ENCODE results near the gene PIGB.
A peak's percentile ranks its signal among the peaks of the same experiment; 100 is the strongest.
"Not testable (repeated sequence)": the region's sequence is repeated elsewhere in the genome, so short reads cannot be mapped to it uniquely, and the experiment has no call there.

Gene PIGB

DNA sequence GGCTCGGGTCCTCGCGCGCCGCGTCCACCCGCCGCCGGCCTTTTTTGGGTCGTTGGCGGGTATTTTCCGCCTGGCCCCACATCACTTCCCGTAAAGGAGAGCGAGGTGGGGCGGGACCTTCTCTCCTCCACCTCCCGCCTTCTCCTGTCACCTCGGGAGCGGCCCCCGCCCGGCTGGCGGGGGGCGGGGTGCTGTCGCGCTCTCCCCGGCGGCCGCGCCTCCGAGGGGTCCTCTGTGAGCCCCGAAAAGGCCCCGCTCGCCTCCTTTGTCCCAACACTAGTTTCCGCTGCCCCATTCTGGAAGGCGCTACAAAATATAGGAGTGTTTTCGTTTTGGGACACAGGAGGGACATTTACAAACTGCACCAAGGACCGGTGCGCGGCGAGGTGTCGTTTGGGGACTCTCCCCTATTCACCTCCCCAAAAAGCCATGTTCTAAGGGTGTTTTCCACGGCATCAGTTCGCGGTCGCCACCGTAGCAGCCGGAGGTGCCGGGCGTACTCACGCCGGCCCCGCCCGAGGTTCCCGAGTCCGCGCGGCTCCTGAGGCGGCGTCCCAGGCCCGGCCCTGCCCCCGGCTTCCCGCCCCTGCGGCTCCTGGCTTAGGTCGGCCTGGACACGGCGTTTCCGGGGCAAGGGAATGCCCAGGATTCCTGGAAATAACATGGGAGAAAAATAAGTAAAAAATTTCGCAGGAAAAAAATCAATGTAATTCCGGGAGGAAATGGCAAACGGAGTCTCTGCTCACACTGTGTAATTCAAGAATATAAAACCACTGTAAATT, 29.1 kb upstream of the PIGB start, which contains the start of gene RAB27A:
TSS of gene RAB27A (minus strand) at position 68 of the 782 bp plus-strand sequence. CDS start 54,879 bp downstream, outside the sequence.
- Histone ChIP-seq H3K4me3 (ENCODE audit: low read depth, low read length) (peak within 1 kb of the TSS; percentile 85), H3K27me3 (replicated peaks) (no peaks in the 10 kb centered on the region), H3K36me3 (replicated peaks) (no peaks in the 10 kb centered on the region), H3K27ac (peak within 1 kb of the TSS; percentile 72)
- in situ Hi-C loops (cut with HindIII; ENCODE audit: low pct_ligation_motif_present, low sequenced_read_pairs) = no loop called here
- TF ChIP-seq CTCF (IDR thresholded peaks at IDR 0.05; ENCODE audit: low read depth, low read length, missing control alignments) = no peak
- DNase-seq = no peak

DNA sequence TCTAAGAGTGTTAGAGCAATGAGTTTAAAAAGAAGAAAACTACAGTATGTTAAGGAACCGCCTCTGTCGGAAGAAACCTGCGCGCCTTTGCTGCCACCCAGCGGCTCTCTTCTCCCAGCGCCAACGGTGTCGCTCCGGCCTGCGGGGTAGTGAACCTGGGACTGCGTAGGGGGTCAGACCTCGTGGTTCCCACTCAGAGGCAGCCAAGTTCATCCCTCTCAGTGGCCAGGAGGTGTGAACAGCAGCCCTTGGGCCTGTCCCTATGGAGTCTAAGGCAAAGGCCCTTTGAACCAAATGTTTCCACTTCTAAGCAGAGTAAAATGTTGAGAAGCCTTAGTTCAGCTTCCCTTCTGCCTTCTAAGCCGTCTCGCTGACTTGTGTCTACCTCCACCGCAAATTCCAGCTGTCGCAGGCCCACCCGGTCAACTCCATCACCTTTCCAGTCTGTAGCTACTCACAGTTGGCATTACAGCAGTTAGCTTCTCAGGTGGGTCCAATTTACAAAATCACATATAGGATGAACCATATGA, 28.4 kb upstream of the PIGB start:
- in situ Hi-C loops (cut with HindIII; ENCODE audit: low pct_ligation_motif_present, low sequenced_read_pairs) = no loop called here
- TF ChIP-seq CTCF (IDR thresholded peaks at IDR 0.05; ENCODE audit: low read depth, low read length, missing control alignments) = peak; percentile 95
- Histone ChIP-seq H3K27me3 (replicated peaks) (no peaks in the 10 kb centered on the region), H3K27ac (peak overlapping the region; percentile 72), H3K36me3 (replicated peaks) (no peaks in the 10 kb centered on the region), H3K4me3 (ENCODE audit: low read depth, low read length) (peak overlapping the region; percentile 85)
- DNase-seq = peak; percentile 84

GRCh38 chr15:55297315-55297714, 21.7 kb upstream of the PIGB start:
- Histone ChIP-seq H3K27ac (no peak overlapping the region), H3K27me3 (replicated peaks) (no peaks in the 10 kb centered on the region), H3K36me3 (replicated peaks) (no peaks in the 10 kb centered on the region), H3K4me3 (ENCODE audit: low read depth, low read length) (no peak overlapping the region)
- no peak for DNase-seq
- in situ Hi-C loops (cut with HindIII; ENCODE audit: low pct_ligation_motif_present, low sequenced_read_pairs) = no loop called here
- no peak for TF ChIP-seq CTCF (IDR thresholded peaks at IDR 0.05; ENCODE audit: low read depth, low read length, missing control alignments)

GRCh38 chr15:55302801-55303200, 16.2 kb upstream of the PIGB start:
- in situ Hi-C loops (cut with HindIII; ENCODE audit: low pct_ligation_motif_present, low sequenced_read_pairs); DNase-seq; H3K27ac ChIP-seq: not testable (repeated sequence)

DNA sequence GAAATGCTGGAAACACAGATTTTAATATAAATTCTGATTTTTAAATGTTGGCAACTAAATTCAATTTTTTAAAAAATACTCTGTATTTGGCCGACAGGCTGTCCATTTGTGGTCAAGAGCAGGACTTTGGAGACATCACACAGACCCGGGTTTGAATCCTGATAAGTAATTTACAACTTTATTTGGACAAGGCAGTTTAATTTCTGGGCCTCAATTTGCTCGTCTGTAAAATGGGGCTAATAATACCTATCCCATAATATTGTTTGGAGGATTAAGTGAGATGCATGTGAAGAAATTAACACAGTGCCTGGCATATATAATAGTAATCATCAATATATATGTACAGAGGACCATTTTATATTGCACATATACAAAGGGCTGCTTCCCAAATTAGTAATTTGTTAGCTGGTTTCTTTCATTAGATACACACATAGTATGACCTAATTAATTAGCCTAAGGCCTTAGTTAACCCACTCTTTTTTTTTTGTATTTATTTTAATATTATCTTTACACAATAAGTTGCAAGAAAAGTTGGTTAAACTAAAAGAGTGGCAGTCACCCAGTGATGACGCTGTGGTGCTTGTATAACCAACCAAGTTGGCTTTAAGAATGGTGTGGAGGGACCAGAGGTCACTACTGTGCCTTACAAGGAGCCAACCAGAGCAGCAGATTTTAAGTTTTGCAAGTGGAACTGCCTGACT, 665 bp downstream of the PIGB start:
- DNase-seq = no peak
- in situ Hi-C loops (cut with HindIII; ENCODE audit: low pct_ligation_motif_present, low sequenced_read_pairs) = no loop called here
- no peak for TF ChIP-seq CTCF (IDR thresholded peaks at IDR 0.05; ENCODE audit: low read depth, low read length, missing control alignments)

More at GRCh38 chr15:55302801-55303200, 16.2 kb upstream of the PIGB start:
- H3K4me3 ChIP-seq (ENCODE audit: low read depth, low read length); H3K27me3 ChIP-seq (replicated peaks); H3K36me3 ChIP-seq (replicated peaks): not testable (repeated sequence)

DNA sequence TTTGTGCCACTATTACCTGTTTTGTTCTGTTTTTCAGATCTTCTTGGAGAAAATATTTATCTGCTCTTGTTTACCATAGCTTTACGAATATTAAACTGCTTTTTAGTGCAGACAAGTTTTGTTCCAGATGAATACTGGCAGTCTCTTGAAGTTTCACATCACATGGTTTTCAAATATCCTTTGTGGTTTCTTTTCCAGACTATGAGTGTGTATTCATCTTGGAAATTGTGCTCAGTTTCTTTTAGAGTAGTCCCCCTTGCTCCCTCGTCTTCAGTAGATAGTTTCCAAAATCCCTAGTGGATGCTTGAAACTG, 1.2 kb downstream of the PIGB start:
- no peak for TF ChIP-seq CTCF (IDR thresholded peaks at IDR 0.05; ENCODE audit: low read depth, low read length, missing control alignments)
- DNase-seq = no peak
- in situ Hi-C loops (cut with HindIII; ENCODE audit: low pct_ligation_motif_present, low sequenced_read_pairs) = no loop called here
- H3K27me3 ChIP-seq (replicated peaks) = no peaks in the 10 kb centered on the region
- peak overlapping the region; percentile 95 for H3K4me3 ChIP-seq (ENCODE audit: low read depth, low read length)
- H3K27ac ChIP-seq = no peak overlapping the region
- no peaks in the 10 kb centered on the region for H3K36me3 ChIP-seq (replicated peaks)

More for the DNA sequence above, 665 bp downstream of the PIGB start:
- Histone ChIP-seq H3K36me3 (replicated peaks) (no peaks in the 10 kb centered on the region), H3K4me3 (ENCODE audit: low read depth, low read length) (peak overlapping the region; percentile 95), H3K27me3 (replicated peaks) (no peaks in the 10 kb centered on the region), H3K27ac (peak overlapping the region; percentile 97)
